Central memory CD8-positive, alpha-beta T cell (primary cell): ENCODE data around the gene GPC3.

Experiments used
- ATAC-seq: fragments of 150-1000 bp; cut with Tn5 transposase; replicated peaks from 2 replicates; pipeline ENCODE4 v1.10.0; 2022; ENCODE audit warnings: mild to moderate bottlenecking, moderate FRiP score, moderate number of reproducible peaks; ENCODE audit not compliant: poor library complexity, severe bottlenecking; ENCODE audit errors: extremely low read depth
- DNase-seq, 2 donors: peaks; one replicate each; pipeline ENCODE4 v3.0.0; 2021; ENCODE audit warnings: low spot score in 2 of 2
- H3K27ac Mint-ChIP-seq: one replicate; pipeline ENCODE4 v1.8.0; 2022; ENCODE audit warnings: low read depth, mild to moderate bottlenecking, moderate library complexity, mixed read lengths
- H3K27me3 Mint-ChIP-seq: one replicate; pipeline ENCODE4 v1.8.0; 2022; ENCODE audit warnings: mixed read lengths
- H3K36me3 Mint-ChIP-seq: one replicate; pipeline ENCODE4 v1.8.0; 2022; ENCODE audit warnings: mild to moderate bottlenecking, moderate library complexity, mixed read lengths; ENCODE audit not compliant: insufficient read depth
- H3K4me1 Mint-ChIP-seq: one replicate; pipeline ENCODE4 v1.8.0; 2022; ENCODE audit warnings: mixed read lengths
- H3K4me3 Mint-ChIP-seq: one replicate; pipeline ENCODE4 v1.8.0; 2022; ENCODE audit warnings: mild to moderate bottlenecking, moderate library complexity, mixed read lengths
- H3K9me3 Mint-ChIP-seq: one replicate; pipeline ENCODE4 v1.8.0; 2022; ENCODE audit warnings: mixed read lengths

The GPC3 gene

GRCh38 chrX:133928365-133928764, 57.0 kb downstream of the GPC3 start:
- Mint-ChIP-seq H3K36me3 (no peaks in the 10 kb centered on the region), H3K9me3 (no peaks in the 10 kb centered on the region), H3K27ac (no peak overlapping the region), H3K27me3 (peaks cover 7% of the 10 kb centered on the region), H3K4me3 (no peak overlapping the region), H3K4me1 (peaks cover under 1% of the 10 kb centered on the region)
- no peak for DNase-seq
- ATAC-seq, result no peak

GRCh38 chrX:133926809-133927208, 58.6 kb downstream of the GPC3 start:
- peaks cover 7% of the 10 kb centered on the region for H3K4me1 Mint-ChIP-seq

GRCh38 chrX:133926099-133926498, 59.3 kb downstream of the GPC3 start:
- ATAC-seq, result no peak
- Mint-ChIP-seq H3K36me3 (no peaks in the 10 kb centered on the region), H3K9me3 (no peaks in the 10 kb centered on the region), H3K27ac (no peak overlapping the region), H3K4me3 (no peak overlapping the region), H3K27me3 (peaks cover 3% of the 10 kb centered on the region), H3K4me1 (peaks cover 7% of the 10 kb centered on the region)
- no peak for DNase-seq

More at GRCh38 chrX:133926809-133927208, 58.6 kb downstream of the GPC3 start:
- Mint-ChIP-seq H3K36me3 (no peaks in the 10 kb centered on the region), H3K27ac (peak overlapping the region; percentile 49), H3K4me3 (no peak overlapping the region), H3K27me3 (peaks cover 7% of the 10 kb centered on the region), H3K9me3 (no peaks in the 10 kb centered on the region)
- DNase-seq, result no peak
- no peak for ATAC-seq

- no peak overlapping the region for H3K27ac Mint-ChIP-seq
- ATAC-seq (no peak), DNase-seq (no peak)
- H3K4me1 Mint-ChIP-seq, result peaks cover 7% of the 10 kb centered on the region
- H3K9me3 Mint-ChIP-seq, result no peaks in the 10 kb centered on the region
- H3K4me3 Mint-ChIP-seq, result no peak overlapping the region
- H3K36me3 Mint-ChIP-seq, result no peaks in the 10 kb centered on the region
- no peaks in the 10 kb centered on the region for H3K27me3 Mint-ChIP-seq
These were observed 60.8 kb downstream of the GPC3 start for GRCh38 chrX:133924548-133924947.

GRCh38 chrX:133923548-133923947, 61.8 kb downstream of the GPC3 start:
- H3K9me3 Mint-ChIP-seq, result no peaks in the 10 kb centered on the region
- no peak overlapping the region for H3K4me3 Mint-ChIP-seq
- H3K36me3 Mint-ChIP-seq, result no peaks in the 10 kb centered on the region
- H3K27me3 Mint-ChIP-seq, result no peaks in the 10 kb centered on the region
- DNase-seq (no peak), ATAC-seq (no peak)
- no peak overlapping the region for H3K27ac Mint-ChIP-seq
- H3K4me1 Mint-ChIP-seq, result peaks cover 7% of the 10 kb centered on the region

- Mint-ChIP-seq H3K36me3 (no peaks in the 10 kb centered on the region), H3K27ac (peak overlapping the region; percentile 19), H3K27me3 (no peaks in the 10 kb centered on the region), H3K4me1 (peaks cover 7% of the 10 kb centered on the region), H3K4me3 (peak overlapping the region; percentile 62), H3K9me3 (no peaks in the 10 kb centered on the region)
- DNase-seq, result no peak
- ATAC-seq, result peak; percentile 49
These were observed 62.3 kb downstream of the GPC3 start for GRCh38 chrX:133923113-133923512.

GRCh38 chrX:133922390-133922771, 63.0 kb downstream of the GPC3 start:
- no peak for ATAC-seq
- DNase-seq, result no peak
- Mint-ChIP-seq H3K27ac (peak overlapping the region; percentile 19), H3K27me3 (no peaks in the 10 kb centered on the region), H3K36me3 (no peaks in the 10 kb centered on the region), H3K4me1 (peaks cover 7% of the 10 kb centered on the region), H3K9me3 (no peaks in the 10 kb centered on the region), H3K4me3 (no peak overlapping the region)

- H3K27ac Mint-ChIP-seq, result no peak overlapping the region
- ATAC-seq, result no peak
- H3K9me3 Mint-ChIP-seq, result no peaks in the 10 kb centered on the region
- H3K4me3 Mint-ChIP-seq, result no peak overlapping the region
- no peaks in the 10 kb centered on the region for H3K27me3 Mint-ChIP-seq
- no peaks in the 10 kb centered on the region for H3K36me3 Mint-ChIP-seq
- H3K4me1 Mint-ChIP-seq, result peaks cover 7% of the 10 kb centered on the region
- no peak for DNase-seq
These were observed 63.5 kb downstream of the GPC3 start for GRCh38 chrX:133921764-133922389.

- Mint-ChIP-seq H3K4me3 (no peak overlapping the region), H3K9me3 (no peaks in the 10 kb centered on the region), H3K27ac (no peak overlapping the region), H3K4me1 (peaks cover 7% of the 10 kb centered on the region), H3K36me3 (no peaks in the 10 kb centered on the region), H3K27me3 (no peaks in the 10 kb centered on the region)
- no peak for ATAC-seq
- DNase-seq, result no peak
These were observed 64.3 kb downstream of the GPC3 start for GRCh38 chrX:133921086-133921485.

GRCh38 chrX:133918361-133918771, 67.0 kb downstream of the GPC3 start:
- no peaks in the 10 kb centered on the region for H3K36me3 Mint-ChIP-seq
- ATAC-seq, result no peak

GRCh38 chrX:133916984-133917722, 68.2 kb downstream of the GPC3 start:
- H3K9me3 Mint-ChIP-seq, result no peaks in the 10 kb centered on the region
- H3K4me3 Mint-ChIP-seq, result no peak overlapping the region
- no peaks in the 10 kb centered on the region for H3K27me3 Mint-ChIP-seq
- H3K36me3 Mint-ChIP-seq, result no peaks in the 10 kb centered on the region
- no peaks in the 10 kb centered on the region for H3K4me1 Mint-ChIP-seq
- no peak overlapping the region for H3K27ac Mint-ChIP-seq
- no peak for ATAC-seq
- no peak for DNase-seq

More at GRCh38 chrX:133918361-133918771, 67.0 kb downstream of the GPC3 start:
- Mint-ChIP-seq H3K4me1 (peaks cover 7% of the 10 kb centered on the region), H3K27me3 (no peaks in the 10 kb centered on the region), H3K9me3 (no peaks in the 10 kb centered on the region), H3K27ac (no peak overlapping the region), H3K4me3 (no peak overlapping the region)
- no peak for DNase-seq

- ATAC-seq, result no peak
- DNase-seq, result no peak
- no peaks in the 10 kb centered on the region for H3K4me1 Mint-ChIP-seq
- H3K27ac Mint-ChIP-seq, result no peak overlapping the region
- H3K36me3 Mint-ChIP-seq, result no peaks in the 10 kb centered on the region
- no peak overlapping the region for H3K4me3 Mint-ChIP-seq
- H3K9me3 Mint-ChIP-seq, result no peaks in the 10 kb centered on the region
- no peaks in the 10 kb centered on the region for H3K27me3 Mint-ChIP-seq
These were observed 71.6 kb downstream of the GPC3 start for GRCh38 chrX:133913658-133914388.

GRCh38 chrX:133913009-133913408, 72.4 kb downstream of the GPC3 start:
- Mint-ChIP-seq H3K36me3 (no peaks in the 10 kb centered on the region), H3K4me1 (no peaks in the 10 kb centered on the region), H3K27ac (no peak overlapping the region), H3K9me3 (no peaks in the 10 kb centered on the region), H3K4me3 (no peak overlapping the region), H3K27me3 (no peaks in the 10 kb centered on the region)
- ATAC-seq (no peak), DNase-seq (no peak)
